Fibroblast of lung (primary cell): ENCODE results near the gene PDE4DIP. TPM values are rescaled to one million over a fixed set of nuclear protein-coding genes. Genes with fewer than 3 reads are reported as not detected.
A peak's percentile ranks its signal among the peaks of the same experiment; 100 is the strongest.
"Not testable (repeated sequence)": the region's sequence is repeated elsewhere in the genome, so short reads cannot be mapped to it uniquely, and the experiment has no call there.

Experiments
- DNase-seq, 2 donors: peaks; one replicate each; pipeline versions ENCODE4 v3.0.0 to v3.0.0-alpha.2; 2010; ENCODE audit warnings: low read depth in 2 of 2
- H2AFZ ChIP-seq: 2 replicates; pipeline ENCODE4 v1.5.1; 2012; ENCODE audit warnings: low read length, control low read depth, inconsistent platforms
- H3K27ac ChIP-seq: 2 replicates; pipeline ENCODE4 v1.5.1; 2011; ENCODE audit warnings: low read length, control low read depth; ENCODE audit not compliant: insufficient read depth
- H3K27me3 ChIP-seq: 2 replicates; pipeline ENCODE4 v1.5.1; 2011; ENCODE audit warnings: mild to moderate bottlenecking, low read length; ENCODE audit not compliant: control insufficient read depth, insufficient read depth
- H3K36me3 ChIP-seq: 2 replicates; pipeline ENCODE4 v1.5.1; 2011; ENCODE audit warnings: low read length; ENCODE audit not compliant: control insufficient read depth, insufficient read depth
- H3K4me1 ChIP-seq: 2 replicates; pipeline ENCODE4 v1.5.1; 2011; ENCODE audit warnings: low read length; ENCODE audit not compliant: control insufficient read depth, insufficient read depth; ENCODE audit errors: extremely low read depth
- H3K4me2 ChIP-seq: 2 replicates; pipeline ENCODE4 v1.5.1; 2011; ENCODE audit warnings: low read length, control low read depth; ENCODE audit not compliant: insufficient read depth; ENCODE audit errors: extremely low read depth
- H3K4me3 ChIP-seq, 4 experiments: fragments of 200-600 bp in 1 of 4; sonication (generic) in 1 of 4; replicated peaks in 1 of 4; 2 replicates each; pipeline ENCODE4 v1.5.1; 2011 to 2016; ENCODE audit warnings: low read length in 4 of 4, low read depth in 3 of 4, mild to moderate bottlenecking in 3 of 4, control low read depth in 2 of 4, inconsistent platforms in 1 of 4, mixed read lengths in 1 of 4; ENCODE audit not compliant: insufficient read depth in 1 of 4; ENCODE audit errors: control extremely low read depth in 1 of 4
- H3K79me2 ChIP-seq: 2 replicates; pipeline ENCODE4 v1.5.1; 2012; ENCODE audit warnings: mild to moderate bottlenecking, low read length, inconsistent platforms; ENCODE audit not compliant: control insufficient read depth, insufficient read depth
- H3K9ac ChIP-seq: 2 replicates; pipeline ENCODE4 v1.5.1; 2011; ENCODE audit warnings: mild to moderate bottlenecking, low read length, control low read depth; ENCODE audit not compliant: insufficient read depth
- H3K9me3 ChIP-seq: 2 replicates; pipeline ENCODE4 v1.5.1; 2012; ENCODE audit warnings: low read depth, low read length; ENCODE audit not compliant: control insufficient read depth, insufficient read depth
- H4K20me1 ChIP-seq: 2 replicates; pipeline ENCODE4 v1.5.1; 2011; ENCODE audit warnings: low read length; ENCODE audit not compliant: control insufficient read depth, insufficient read depth; ENCODE audit errors: extremely low read depth
- polyA plus RNA-seq, 2 donors: library from polyadenylated mRNA; depleted of rRNA in 1 of 2; stranded (reverse) in 1 of 2; unstranded in 1 of 2; fragments of >200 nt; gene quantifications; 2 replicates each; pipeline ENCODE4 v1.2.1, GENCODE V29; 2011 to 2012; ENCODE audit warnings: missing spikeins in 1 of 2
- total RNA-seq: library from RNA; depleted of rRNA; stranded (reverse); fragments of >200 nt; gene quantifications from 2 replicates; pipeline ENCODE4 v1.2.1, GENCODE V29; 2014

PDE4DIP gene
- total and polyA plus RNA-seq, 2 donors (not counting 1 experiment from before 2014, with no cell fraction given) = 121 to 259 TPM

DNA sequence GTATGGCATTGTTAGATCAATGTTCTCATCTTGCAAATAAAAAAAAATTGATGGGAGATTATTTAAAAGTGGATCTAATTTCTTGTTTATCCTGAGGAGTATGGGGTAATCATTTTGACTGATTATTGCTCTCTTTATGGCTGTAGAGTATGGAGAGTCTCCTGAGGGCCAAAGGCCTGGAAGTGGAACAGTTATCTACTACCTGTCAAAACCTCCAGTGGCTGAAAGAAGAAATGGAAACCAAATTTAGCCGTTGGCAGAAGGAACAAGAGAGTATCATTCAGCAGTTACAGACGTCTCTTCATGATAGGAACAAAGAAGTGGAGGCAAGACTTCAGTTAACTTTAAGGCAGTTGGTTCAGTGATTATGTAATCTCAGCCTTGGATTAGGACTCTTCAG lies 123.4 kb downstream of the PDE4DIP start:
- not testable (repeated sequence) for DNase-seq, H2AFZ ChIP-seq

DNA sequence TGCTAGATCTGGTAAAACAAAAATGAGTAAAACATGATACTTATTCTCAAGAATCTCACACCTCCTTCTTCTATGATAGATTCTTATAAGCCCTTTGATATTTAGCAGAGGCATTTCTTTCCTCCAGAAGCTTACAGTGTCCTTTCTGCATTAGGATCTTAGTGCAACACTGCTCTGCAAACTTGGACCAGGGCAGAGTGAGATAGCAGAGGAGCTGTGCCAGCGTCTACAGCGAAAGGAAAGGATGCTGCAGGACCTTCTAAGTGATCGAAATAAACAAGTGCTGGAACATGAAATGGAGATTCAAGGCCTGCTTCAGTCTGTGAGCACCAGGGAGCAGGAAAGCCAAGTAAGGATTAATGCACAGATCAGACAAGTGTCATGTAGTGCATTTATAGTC lies 124.5 kb downstream of the PDE4DIP start:
- not testable (repeated sequence) for H3K4me3 ChIP-seq, H3K27me3 ChIP-seq, H3K79me2 ChIP-seq, DNase-seq, H3K9ac ChIP-seq, H2AFZ ChIP-seq, H3K9me3 ChIP-seq, H3K27ac ChIP-seq, H3K4me2 ChIP-seq, H3K4me1 ChIP-seq, H4K20me1 ChIP-seq, H3K36me3 ChIP-seq

More for the DNA sequence above, 123.4 kb downstream of the PDE4DIP start:
- H3K27ac ChIP-seq, H3K36me3 ChIP-seq, H4K20me1 ChIP-seq, H3K4me3 ChIP-seq, H3K79me2 ChIP-seq, H3K9ac ChIP-seq, H3K4me1 ChIP-seq, H3K9me3 ChIP-seq, H3K4me2 ChIP-seq, H3K27me3 ChIP-seq: not testable (repeated sequence)

DNA sequence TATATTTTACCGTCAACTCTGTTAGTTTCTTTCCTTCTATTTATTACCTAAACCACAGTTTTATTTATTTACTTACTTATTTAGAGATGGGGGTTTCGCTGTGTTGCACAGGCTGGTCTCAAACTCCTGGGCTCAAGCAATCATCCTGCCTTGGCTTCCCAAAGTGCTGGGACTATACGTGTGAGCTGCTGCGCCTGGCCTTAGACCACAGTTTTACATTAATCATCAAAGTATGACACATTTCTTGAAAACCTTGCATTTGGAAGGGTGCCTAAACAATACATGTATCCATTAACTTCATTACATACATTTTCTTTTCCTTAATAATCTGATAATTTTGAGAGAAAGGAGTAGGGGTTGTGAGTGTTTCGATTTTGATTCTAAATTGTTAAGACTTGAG lies 124.9 kb downstream of the PDE4DIP start:
- H3K4me2 ChIP-seq, H3K36me3 ChIP-seq, DNase-seq, H3K9me3 ChIP-seq, H3K9ac ChIP-seq, H3K4me3 ChIP-seq, H2AFZ ChIP-seq, H4K20me1 ChIP-seq, H3K79me2 ChIP-seq, H3K27ac ChIP-seq, H3K4me1 ChIP-seq, H3K27me3 ChIP-seq: not testable (repeated sequence)

DNA sequence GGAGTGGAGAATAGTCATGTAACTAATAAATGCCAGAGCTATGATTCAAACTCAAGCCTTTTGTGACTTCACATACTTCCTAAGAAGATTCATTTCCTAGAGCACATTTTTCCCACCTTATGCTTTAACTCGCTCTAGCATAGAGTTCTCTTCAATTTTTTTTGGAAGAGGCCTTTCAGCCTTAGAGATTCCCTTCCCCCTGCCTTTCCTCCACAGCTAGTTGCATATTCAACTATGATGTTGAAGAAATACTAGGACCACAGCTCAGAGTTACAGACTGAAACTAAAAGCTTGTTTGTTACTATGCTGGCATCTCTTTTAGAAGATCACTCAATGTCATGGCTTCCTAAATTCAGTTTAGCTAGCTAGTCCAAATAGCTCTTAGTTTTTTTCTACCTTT lies 131.2 kb downstream of the PDE4DIP start:
- H4K20me1 ChIP-seq, H3K9ac ChIP-seq, H3K9me3 ChIP-seq, H3K4me1 ChIP-seq, H3K27me3 ChIP-seq, H3K79me2 ChIP-seq, H3K4me3 ChIP-seq, H2AFZ ChIP-seq, H3K27ac ChIP-seq: not testable (repeated sequence)
- peak; percentile 22 to 70 for DNase-seq
- H3K4me2 ChIP-seq = peak overlapping the region; percentile 13
- H3K36me3 ChIP-seq = peaks cover 12% of the 10 kb centered on the region

DNA sequence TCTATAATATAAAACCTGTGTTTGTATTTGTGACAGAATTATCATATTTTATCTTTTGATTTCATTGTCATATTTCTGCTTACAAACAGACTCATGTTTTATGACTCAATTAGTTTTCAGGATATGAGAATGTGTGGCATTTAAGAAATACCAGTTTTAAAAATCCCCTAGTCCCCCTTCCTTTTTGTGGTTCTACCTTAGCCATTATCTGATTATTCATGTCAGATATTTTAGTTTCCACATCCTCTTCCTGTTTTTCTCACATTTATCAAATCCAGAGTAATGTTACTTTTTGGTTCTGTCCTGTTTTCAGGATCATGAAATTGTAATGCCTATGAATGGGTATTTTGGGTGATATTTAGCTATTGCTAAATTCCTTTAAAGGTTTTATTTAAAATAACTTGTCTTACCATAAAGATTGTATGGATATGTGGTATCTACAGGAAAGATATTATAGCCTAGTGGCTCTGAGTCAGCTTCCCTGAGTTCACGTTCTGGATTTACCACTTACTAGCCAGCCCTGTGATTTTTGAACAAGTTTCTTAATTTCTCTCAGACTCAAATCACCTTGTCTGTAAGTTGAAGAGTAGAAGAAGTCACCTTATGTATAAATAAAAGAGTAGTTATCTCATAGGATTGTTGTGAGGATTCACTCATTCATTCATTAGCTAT lies 131.8 kb downstream of the PDE4DIP start:
- not testable (repeated sequence) for H3K9ac ChIP-seq, H3K27ac ChIP-seq, H4K20me1 ChIP-seq, H3K79me2 ChIP-seq, H2AFZ ChIP-seq, H3K9me3 ChIP-seq, H3K4me1 ChIP-seq, H3K4me3 ChIP-seq, H3K27me3 ChIP-seq
- peak overlapping the region; percentile 13 for H3K4me2 ChIP-seq
- peaks cover 12% of the 10 kb centered on the region for H3K36me3 ChIP-seq
- peak in 1 of 2 donors; percentile 45 for DNase-seq

DNA sequence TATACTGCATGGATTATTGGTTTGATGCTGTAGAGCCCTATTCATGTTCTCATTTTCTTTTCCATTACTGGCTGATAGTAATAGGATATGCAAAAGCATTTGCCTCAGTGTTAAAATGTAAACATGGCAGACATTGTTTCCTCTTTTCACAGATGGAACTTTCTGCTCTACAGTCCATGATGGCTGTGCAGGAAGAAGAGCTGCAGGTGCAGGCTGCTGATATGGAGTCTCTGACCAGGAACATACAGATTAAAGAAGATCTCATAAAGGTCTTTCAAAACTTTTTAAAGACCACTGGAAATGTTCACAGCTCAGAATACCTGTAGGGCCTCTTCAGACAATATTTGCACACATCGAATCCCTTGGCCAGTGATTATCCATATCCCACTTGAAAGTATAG lies 133.6 kb downstream of the PDE4DIP start:
- H3K36me3 ChIP-seq = peaks cover 18% of the 10 kb centered on the region
- H3K79me2 ChIP-seq, H2AFZ ChIP-seq, H3K9me3 ChIP-seq, H3K4me3 ChIP-seq, DNase-seq, H3K9ac ChIP-seq, H3K4me2 ChIP-seq, H3K27ac ChIP-seq, H4K20me1 ChIP-seq, H3K4me1 ChIP-seq, H3K27me3 ChIP-seq: not testable (repeated sequence)

DNA sequence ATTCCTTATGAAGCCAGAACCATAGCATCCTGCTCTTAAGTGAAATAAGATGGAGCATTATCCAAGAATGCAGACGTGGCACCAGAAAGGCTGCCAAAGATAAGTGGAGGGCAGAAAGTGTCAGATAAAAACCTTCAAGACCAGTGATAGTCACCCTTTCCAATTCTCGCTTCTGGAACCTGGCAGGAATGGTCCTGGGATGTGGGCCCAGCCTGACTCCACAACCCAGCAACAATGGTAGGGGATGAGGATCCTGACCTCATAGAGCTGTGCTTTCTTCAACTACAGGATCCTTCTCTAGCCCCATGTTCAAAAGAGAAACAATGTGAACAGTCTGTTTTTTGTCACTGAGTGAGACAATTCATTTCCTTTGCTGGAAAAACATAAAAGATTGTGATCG lies 145.2 kb downstream of the PDE4DIP start:
- H3K9me3 ChIP-seq, H3K4me2 ChIP-seq, H3K4me3 ChIP-seq, H3K36me3 ChIP-seq, DNase-seq, H3K79me2 ChIP-seq, H3K27me3 ChIP-seq, H2AFZ ChIP-seq, H3K4me1 ChIP-seq, H3K27ac ChIP-seq, H4K20me1 ChIP-seq, H3K9ac ChIP-seq: not testable (repeated sequence)
